HG02938 (cell line): ENCODE measurements around the gene DDX5.
A peak's percentile ranks its signal among the peaks of the same experiment; 100 is the strongest.

ENCODE experiments used
- ATAC-seq: cut with Tn5 transposase; IDR thresholded peaks from one replicate; pipeline ENCODE4 v1.9.1; 2021; ENCODE audit warnings: mild to moderate bottlenecking, moderate library complexity; ENCODE audit not compliant: unreplicated experiment

The DDX5 gene

GRCh38 chr17:64506201-64506575, at the start of gene DDX5:
Gene DDX5 (minus strand): TSS chr17:64506289. CDS start chr17:64506119, 170 bp downstream.
- peak; percentile 48 for ATAC-seq

- ATAC-seq = no peak
These were observed 49.2 kb upstream of the DDX5 start for GRCh38 chr17:64555281-64555680.

GRCh38 chr17:64554028-64554637, 48.0 kb upstream of the DDX5 start:
- ATAC-seq = no peak

DNA sequence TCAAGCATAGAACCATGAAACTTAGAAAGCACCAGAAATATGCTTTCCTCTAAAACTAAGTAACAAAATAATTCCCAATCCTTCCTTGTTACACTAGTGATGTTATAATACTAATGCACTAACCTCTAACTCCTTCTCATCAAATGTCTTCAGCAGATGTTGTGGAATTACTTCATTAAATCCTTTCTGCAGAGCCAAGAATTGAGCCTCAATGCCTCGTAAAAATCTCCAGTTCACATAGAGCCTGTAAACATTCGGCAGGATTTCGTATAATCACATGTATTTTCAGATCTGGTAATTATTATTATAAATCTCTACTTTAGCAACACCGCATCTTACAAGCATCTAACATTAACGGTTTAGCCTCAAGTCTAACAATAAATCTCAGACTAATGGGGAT, 45.4 kb upstream of the DDX5 start:
- ATAC-seq = no peak

DNA sequence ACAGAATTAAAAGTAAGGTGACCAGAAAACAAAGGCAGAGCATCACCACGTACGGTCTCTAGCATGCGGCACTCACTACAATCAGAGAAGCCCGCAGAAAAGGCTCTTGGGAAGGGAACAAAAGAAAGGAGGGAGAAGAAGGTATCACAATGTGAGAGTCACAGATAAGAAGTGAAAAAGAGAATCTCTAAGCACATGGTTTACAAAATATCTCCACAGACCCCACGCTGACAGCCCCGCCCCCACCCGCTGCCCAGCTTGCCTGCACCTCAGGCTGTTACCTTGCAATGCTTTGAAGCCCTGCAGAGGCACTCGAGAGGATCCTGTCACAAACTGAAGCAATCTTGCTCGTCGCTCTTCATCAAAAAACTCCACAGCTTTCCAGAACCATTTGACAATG, 41.2 kb upstream of the DDX5 start:
- ATAC-seq = no peak

DNA sequence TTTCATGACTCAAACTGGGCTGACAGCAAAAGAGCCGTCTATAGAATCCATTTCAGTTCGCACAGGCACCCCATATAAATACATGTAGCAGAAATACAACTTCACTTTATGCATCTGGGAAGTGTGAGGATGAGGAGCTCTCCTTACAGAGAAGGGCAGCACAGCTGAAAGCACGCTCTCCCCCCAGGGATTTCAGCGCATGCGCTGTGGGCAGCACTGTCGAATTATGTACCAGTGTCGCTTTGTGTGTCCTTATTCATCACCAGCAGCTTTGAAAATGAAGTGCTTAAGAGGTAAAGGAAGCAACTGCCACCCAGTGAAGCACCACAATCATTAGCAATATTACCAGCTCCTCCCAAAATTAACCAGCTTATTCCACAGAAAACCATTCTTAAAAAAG, 40.6 kb upstream of the DDX5 start:
- ATAC-seq = no peak

GRCh38 chr17:64544742-64545141, 38.7 kb upstream of the DDX5 start:
- ATAC-seq = no peak

- ATAC-seq = no peak
These were observed 34.2 kb upstream of the DDX5 start for GRCh38 chr17:64540118-64540776.

- no peak for ATAC-seq
These were observed 32.5 kb upstream of the DDX5 start for GRCh38 chr17:64538508-64539130.

DNA sequence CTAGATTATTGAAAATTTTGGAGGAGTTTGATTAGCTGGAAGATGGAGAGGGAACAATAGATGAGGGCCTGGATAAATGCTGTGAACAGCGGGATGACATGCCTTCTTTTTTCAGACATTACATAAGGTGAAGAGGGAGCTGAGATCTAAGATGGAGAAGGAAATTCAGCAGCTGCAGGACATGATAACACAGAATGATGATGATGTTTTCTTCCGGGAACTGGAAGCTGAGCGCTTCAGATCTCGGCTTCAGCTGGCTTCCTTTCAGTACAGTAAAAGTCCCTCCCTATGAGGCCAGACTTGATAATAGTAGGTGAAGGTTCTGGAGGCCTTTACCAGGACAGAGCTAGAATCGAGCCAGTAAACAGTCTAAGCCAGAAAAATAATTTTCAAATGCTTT, 31.4 kb upstream of the DDX5 start:
- ATAC-seq = no peak

DNA sequence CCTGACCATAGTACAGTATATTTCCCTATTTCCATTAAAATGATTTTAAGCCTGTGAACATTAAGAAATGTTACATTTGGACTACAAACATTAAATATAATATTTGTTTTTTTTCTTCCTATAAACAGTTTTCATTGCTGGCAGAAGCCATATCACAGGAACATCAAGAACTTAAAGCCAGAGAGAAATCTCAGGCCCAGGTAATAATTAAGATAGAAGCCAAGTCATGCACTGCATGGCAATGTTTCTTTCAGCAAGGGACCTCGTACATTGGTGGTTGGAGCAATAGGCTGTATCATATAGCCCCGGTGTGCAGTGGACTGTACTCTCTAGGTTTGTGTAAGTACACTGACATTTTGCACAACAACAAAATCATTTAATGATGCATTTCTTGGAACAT, 30.8 kb upstream of the DDX5 start:
- ATAC-seq = no peak

GRCh38 chr17:64535357-64535756, 29.3 kb upstream of the DDX5 start:
- ATAC-seq = no peak

DNA sequence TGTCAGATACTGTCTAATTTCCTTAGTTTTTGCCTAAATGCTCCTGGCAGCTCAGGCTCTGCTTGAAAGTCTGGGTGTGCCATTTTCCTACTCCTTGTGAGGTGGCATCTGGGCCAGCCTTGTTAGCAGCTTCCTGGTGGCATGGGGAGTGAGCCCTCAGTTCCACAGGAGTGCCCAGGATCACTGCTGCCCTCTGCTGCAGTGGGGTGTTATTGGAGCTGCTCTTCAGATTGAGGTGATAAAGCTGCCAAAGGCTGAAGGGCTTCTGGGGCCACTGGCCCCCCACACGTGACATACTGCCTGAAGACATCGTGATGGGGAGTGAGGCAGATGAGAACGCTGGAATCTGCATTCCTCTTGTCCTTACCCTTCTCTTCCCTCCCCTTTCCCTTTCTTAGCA, 28.1 kb upstream of the DDX5 start:
- no peak for ATAC-seq

DNA sequence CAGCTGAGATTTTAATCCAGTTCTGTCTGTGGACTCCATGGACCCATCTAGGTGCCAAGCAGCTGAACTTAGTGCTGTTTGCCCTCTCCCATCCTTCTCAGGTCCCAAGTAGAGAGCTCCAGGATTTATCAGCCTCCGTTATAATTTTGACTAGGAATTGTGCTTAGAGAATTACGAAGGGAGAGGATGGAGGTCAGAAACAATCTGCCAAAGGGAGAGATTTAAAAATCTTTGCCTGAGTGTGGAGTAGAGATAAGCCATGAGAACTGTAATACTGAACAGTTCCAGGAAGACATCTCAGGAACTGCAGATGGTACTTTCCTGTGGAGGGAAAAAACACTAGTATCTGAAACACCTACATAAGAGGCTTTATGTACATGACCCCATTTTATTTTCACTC, 27.7 kb upstream of the DDX5 start:
- no peak for ATAC-seq

- no peak for ATAC-seq
These were observed 26.3 kb upstream of the DDX5 start for GRCh38 chr17:64532409-64532808.

- ATAC-seq = no peak
These were observed 25.9 kb upstream of the DDX5 start for GRCh38 chr17:64531955-64532371.

- no peak for ATAC-seq
These were observed 23.1 kb upstream of the DDX5 start for GRCh38 chr17:64529221-64529620.

DNA sequence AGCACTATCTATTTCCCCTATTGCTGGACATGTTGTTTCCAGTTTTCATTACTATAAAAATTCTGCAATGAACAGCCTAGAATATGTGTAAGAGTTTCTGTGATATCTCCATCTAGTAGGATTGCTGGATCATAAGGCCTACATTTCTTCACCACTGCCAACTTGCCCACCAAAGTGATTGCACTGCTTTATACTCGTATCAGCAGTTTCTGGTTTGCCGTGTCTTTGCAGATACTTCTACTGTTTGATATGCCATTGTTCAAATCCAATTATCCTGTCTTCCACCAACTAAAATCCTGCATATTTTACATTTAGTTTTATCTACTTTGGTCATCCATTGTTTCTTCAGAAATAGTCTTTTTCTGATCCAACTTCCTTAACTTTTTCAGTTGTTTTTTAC, 21.8 kb upstream of the DDX5 start:
- no peak for ATAC-seq

- no peak for ATAC-seq
These were observed 14.3 kb upstream of the DDX5 start for GRCh38 chr17:64520359-64520758.

- ATAC-seq = no peak
These were observed 13.5 kb upstream of the DDX5 start for GRCh38 chr17:64519601-64520000.

DNA sequence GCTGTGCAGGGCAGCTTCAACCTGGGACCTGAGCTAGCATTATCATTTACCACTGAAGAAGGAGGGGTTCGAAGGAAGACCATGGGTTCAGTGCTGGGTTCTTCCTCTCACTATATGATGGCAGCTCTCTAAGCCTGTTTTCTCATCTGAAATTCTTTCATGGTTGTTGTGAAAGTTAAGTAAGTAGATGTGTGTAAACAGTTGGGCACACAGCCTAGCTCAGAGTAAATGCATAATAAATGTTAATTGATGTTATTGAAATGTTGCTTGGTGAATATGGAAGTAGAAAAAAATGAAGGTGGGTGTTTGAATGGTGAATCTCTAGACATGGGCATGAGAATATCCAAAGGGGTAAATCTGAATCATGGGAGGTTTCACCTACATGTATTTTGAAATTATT, 9.7 kb upstream of the DDX5 start:
- no peak for ATAC-seq

DNA sequence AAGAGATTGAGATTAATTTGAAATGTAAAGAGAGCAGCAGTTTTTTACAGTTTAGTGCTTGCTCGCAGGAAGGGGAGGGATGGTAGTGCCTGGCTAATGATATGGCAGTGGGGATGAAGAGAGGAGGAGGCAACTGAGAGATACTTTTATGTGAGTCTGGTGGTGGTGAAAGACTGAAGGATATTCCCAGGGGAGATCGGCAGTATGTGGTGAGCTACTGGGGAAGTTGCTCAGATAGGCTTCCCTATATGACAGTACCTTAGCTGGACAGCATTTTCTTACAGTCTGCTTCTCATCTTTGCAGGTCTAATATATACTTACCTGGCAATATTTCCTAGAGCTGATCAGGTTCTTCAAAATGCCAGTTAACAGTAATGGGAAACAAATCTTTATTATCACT, 9.3 kb upstream of the DDX5 start:
- no peak for ATAC-seq

GRCh38 chr17:64509179-64509578, 3.1 kb upstream of the DDX5 start:
- ATAC-seq = no peak
